DMS53 treated with DMSO at 0.1 percent for 48 hours (cell line): ENCODE measurements around the gene LRRC25.

Experiments
- DNase-seq: peaks from one replicate; lab custom pipeline; 2025; ENCODE audit not compliant: unreplicated experiment; lab: John Stamatoyannopoulos, UW

Gene LRRC25

GRCh38 chr19:18397242-18398202 lies at the start of gene LRRC25:
Gene LRRC25 (minus strand): TSS chr19:18397622. CDS start chr19:18396963, 659 bp downstream.
- no peak for DNase-seq

- DNase-seq, result no peak
Measured at GRCh38 chr19:18446811-18447359, 49.5 kb upstream of the LRRC25 start.

GRCh38 chr19:18446145-18446810 lies 48.9 kb upstream of the LRRC25 start:
- DNase-seq, result no peak

GRCh38 chr19:18445262-18445948 lies 48.0 kb upstream of the LRRC25 start:
- DNase-seq, result no peak

- DNase-seq, result no peak
Measured at GRCh38 chr19:18444513-18444912, 47.1 kb upstream of the LRRC25 start.

GRCh38 chr19:18443831-18444230 lies 46.4 kb upstream of the LRRC25 start:
- DNase-seq, result no peak

- DNase-seq, result no peak
Measured at GRCh38 chr19:18443406-18443805, 46.0 kb upstream of the LRRC25 start.

GRCh38 chr19:18442941-18443340 lies 45.5 kb upstream of the LRRC25 start:
- DNase-seq, result no peak

GRCh38 chr19:18441804-18442788 lies 44.7 kb upstream of the LRRC25 start:
- no peak for DNase-seq

GRCh38 chr19:18440936-18441803 lies 43.7 kb upstream of the LRRC25 start:
- no peak for DNase-seq

GRCh38 chr19:18440415-18440877 lies 43.0 kb upstream of the LRRC25 start:
- no peak for DNase-seq

GRCh38 chr19:18439910-18440237 lies 42.5 kb upstream of the LRRC25 start:
- DNase-seq, result no peak

- DNase-seq, result no peak
Measured at GRCh38 chr19:18439025-18439909, 41.8 kb upstream of the LRRC25 start.

- DNase-seq, result no peak
Measured at GRCh38 chr19:18438331-18439024, 41.1 kb upstream of the LRRC25 start.

- DNase-seq, result no peak
Measured at GRCh38 chr19:18437491-18438330, 40.3 kb upstream of the LRRC25 start, which contains the start of gene ISYNA1. Gene ISYNA1 (minus strand): TSS chr19:18438133. CDS start chr19:18437979, 154 bp downstream.

- DNase-seq, result no peak
Measured at GRCh38 chr19:18436671-18437490, 39.5 kb upstream of the LRRC25 start.
